GM10248 (cell line): ENCODE data around the gene ABCA5.

Experiments
- CTCF ChIA-PET: fragments of 300-600 bp; sonication (Branson Sonifier 250); formaldehyde crosslinking; extraction: SDS; loops from one replicate; lab custom pipeline; 2021; ENCODE audit warnings: antibody characterized with exemption; lab: Yijun Ruan, JAX
- POLR2A ChIA-PET: fragments of 350-650 bp; sonication (Branson Sonifier 250); formaldehyde crosslinking; extraction: SDS; loops from one replicate; lab custom pipeline; 2020; ENCODE audit warnings: antibody characterized with exemption; lab: Yijun Ruan, JAX
- DNase-seq: peaks from one replicate; pipeline ENCODE4 v3.0.0; 2012; ENCODE audit errors: extremely low spot score
- TF ChIP-seq, protein P1 (sequence below): IDR thresholded peaks from 2 replicates; pipeline ENCODE4 v1.5.1; 2012; ENCODE audit warnings: mild to moderate bottlenecking, low read depth; ENCODE audit errors: extremely low read depth, missing control alignments, control extremely low read depth

Gene ABCA5

DNA sequence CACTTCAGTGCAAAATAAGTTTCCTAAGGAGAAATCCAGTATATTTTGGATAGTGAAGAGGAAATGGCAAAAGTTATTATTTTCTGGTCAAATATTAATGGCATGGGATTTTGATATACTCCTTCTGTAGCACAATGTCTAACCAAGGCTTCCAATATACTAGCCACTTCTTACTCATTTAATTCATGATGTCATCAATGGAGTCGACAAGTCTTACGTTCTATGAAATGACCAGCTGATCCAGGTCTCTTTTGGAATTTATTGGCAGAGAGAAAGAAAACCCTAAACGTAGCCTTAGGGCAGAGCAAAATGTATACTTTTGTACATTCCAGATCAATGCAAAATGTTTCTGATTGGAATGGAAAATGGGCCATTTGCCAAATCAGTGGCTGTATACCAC is 90.0 kb downstream of the ABCA5 start:
- DNase-seq: no peak
- ChIA-PET CTCF (interaction anchor here (1.2 to 1.7 kb wide), 2 partner anchors 11 to 465 kb away, joined by 3 to 11 read pairs; no protein-coding TSS in a partner anchor), POLR2A (no interaction called here)
- TF ChIP-seq, protein P1, sequence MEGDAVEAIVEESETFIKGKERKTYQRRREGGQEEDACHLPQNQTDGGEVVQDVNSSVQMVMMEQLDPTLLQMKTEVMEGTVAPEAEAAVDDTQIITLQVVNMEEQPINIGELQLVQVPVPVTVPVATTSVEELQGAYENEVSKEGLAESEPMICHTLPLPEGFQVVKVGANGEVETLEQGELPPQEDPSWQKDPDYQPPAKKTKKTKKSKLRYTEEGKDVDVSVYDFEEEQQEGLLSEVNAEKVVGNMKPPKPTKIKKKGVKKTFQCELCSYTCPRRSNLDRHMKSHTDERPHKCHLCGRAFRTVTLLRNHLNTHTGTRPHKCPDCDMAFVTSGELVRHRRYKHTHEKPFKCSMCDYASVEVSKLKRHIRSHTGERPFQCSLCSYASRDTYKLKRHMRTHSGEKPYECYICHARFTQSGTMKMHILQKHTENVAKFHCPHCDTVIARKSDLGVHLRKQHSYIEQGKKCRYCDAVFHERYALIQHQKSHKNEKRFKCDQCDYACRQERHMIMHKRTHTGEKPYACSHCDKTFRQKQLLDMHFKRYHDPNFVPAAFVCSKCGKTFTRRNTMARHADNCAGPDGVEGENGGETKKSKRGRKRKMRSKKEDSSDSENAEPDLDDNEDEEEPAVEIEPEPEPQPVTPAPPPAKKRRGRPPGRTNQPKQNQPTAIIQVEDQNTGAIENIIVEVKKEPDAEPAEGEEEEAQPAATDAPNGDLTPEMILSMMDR: no peak

- CTCF ChIA-PET: interaction anchor here (0.7 to 1.8 kb wide), 7 partner anchors 10 to 577 kb away, joined by 3 to 19 read pairs (median 3); no protein-coding TSS in a partner anchor
- POLR2A ChIA-PET: no interaction called here
Measured at GRCh38 chr17:69236464-69236863, 90.5 kb downstream of the ABCA5 start.

GRCh38 chr17:69235338-69236058 is 91.4 kb downstream of the ABCA5 start:
- DNase-seq: peak; percentile 48
- TF ChIP-seq, protein P1: peak; percentile 66
- ChIA-PET POLR2A (no interaction called here), CTCF (interaction anchor here (0.6 to 1.8 kb wide), 12 partner anchors 9 to 576 kb away, joined by 3 to 19 read pairs (median 4); no protein-coding TSS in a partner anchor)

More at GRCh38 chr17:69236464-69236863, 90.5 kb downstream of the ABCA5 start:
- TF ChIP-seq, protein P1: no peak
- no peak for DNase-seq

DNA sequence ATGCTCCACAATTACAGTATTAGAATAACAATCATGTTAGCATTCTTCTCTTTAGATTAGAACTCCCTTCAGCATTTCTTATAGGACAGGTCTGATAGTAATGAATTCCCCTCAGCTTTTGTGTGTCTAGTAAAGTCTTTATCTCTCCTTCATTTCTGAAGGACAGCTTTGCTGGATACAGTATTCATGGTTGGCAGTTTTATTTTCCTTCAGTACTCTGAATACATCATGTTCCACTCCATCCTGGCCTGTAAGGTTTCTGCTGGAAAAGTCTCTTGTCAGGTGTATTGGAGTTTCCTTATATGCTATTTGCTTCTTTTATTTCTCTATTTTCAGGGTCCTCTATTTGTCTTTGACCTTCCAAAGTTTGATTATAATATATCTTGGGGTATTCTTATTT is 94.3 kb downstream of the ABCA5 start:
- ChIA-PET CTCF (interaction anchor here (1.8 kb wide), 1 partner anchor 460 kb away, joined by 9 read pairs; no protein-coding TSS in a partner anchor), POLR2A (no interaction called here)
- TF ChIP-seq, protein P1: no peak
- no peak for DNase-seq

DNA sequence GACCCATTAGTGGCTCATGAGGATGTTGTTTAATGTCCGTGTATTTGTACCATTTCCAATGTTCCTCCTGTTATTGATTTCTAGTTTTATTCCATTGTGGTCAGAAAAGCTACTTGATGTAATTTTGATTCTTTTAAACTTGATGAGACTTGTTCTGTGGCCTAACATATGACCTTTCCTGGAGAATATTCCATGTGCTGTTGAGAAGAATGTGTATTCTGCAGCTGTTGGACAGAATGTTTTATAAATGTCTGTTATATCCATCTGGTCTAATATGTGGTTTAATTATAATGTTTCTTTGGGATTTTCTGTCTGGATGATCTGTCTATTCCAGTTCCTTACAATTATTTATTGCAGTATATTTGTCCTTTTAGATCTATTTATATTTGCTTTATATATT is 95.4 kb downstream of the ABCA5 start:
- CTCF ChIA-PET: interaction anchor here (1.0 to 1.7 kb wide), 2 partner anchors 437 to 455 kb away, joined by 3 to 4 read pairs; no protein-coding TSS in a partner anchor
- TF ChIP-seq, protein P1: no peak
- no peak for DNase-seq
- POLR2A ChIA-PET: no interaction called here

DNA sequence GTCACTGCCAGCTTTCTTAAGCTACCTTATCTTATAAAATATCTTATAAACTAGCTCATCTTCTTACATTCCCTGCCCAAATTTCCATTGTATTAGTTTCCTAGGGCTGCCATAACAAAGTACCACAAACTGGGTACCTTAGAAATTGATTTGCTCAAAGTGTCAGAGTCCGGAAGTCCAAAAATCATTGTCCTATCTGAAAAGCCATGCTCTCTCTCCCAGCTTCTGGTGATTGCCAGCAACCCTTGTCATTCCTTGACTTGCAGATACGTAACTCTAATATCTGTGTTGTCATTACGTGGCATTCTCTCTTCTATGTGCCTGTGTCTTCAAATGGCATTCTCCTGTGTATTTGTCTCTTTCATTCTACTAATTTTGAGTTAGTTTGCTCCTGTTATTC is 96.0 kb downstream of the ABCA5 start:
- DNase-seq: no peak
- ChIA-PET CTCF (interaction anchor here (0.8 to 1.7 kb wide), 3 partner anchors 407 to 455 kb away, joined by 3 to 4 read pairs (median 3); no protein-coding TSS in a partner anchor), POLR2A (no interaction called here)
- TF ChIP-seq, protein P1: no peak
